Hepatocyte (in vitro differentiated cells): ENCODE results near the gene ISM1. TPM values are rescaled to one million over a fixed set of nuclear protein-coding genes. Genes with fewer than 3 reads are reported as not detected.
"Not testable (repeated sequence)": the region's sequence is repeated elsewhere in the genome, so short reads cannot be mapped to it uniquely, and the experiment has no call there.

Experiments
- DNase-seq: peaks from one replicate; pipeline ENCODE4 v3.0.0-alpha.2; 2016; ENCODE audit warnings: low spot score
- H2AFZ ChIP-seq: fragments of 200-600 bp; sonication (generic); 2 replicates; pipeline ENCODE4 v1.6.0; 2016; ENCODE audit warnings: antibody characterized with exemption, mild to moderate bottlenecking
- H3K27ac ChIP-seq: fragments of 200-600 bp; sonication (generic); 2 replicates; pipeline ENCODE4 v1.5.1; 2016; ENCODE audit warnings: mild to moderate bottlenecking
- H3K27me3 ChIP-seq: fragments of 200-600 bp; sonication (generic); 2 replicates; pipeline ENCODE4 v1.6.1; 2016
- H3K36me3 ChIP-seq: fragments of 200-600 bp; sonication (generic); replicated peaks from 2 replicates; pipeline ENCODE4 v1.5.1; 2016; ENCODE audit warnings: low read depth; ENCODE audit not compliant: insufficient read depth
- H3K4me1 ChIP-seq: fragments of 200-600 bp; sonication (generic); 2 replicates; pipeline ENCODE4 v1.5.1; 2016; ENCODE audit warnings: mild to moderate bottlenecking, moderate library complexity; ENCODE audit not compliant: insufficient read depth
- H3K4me2 ChIP-seq: fragments of 200-600 bp; sonication (generic); 2 replicates; pipeline ENCODE4 v1.6.0; 2016
- H3K4me3 ChIP-seq: fragments of 200-600 bp; sonication (generic); 2 replicates; pipeline ENCODE4 v1.5.1; 2016; ENCODE audit warnings: mild to moderate bottlenecking
- H3K79me2 ChIP-seq: fragments of 200-600 bp; sonication (generic); 2 replicates; pipeline ENCODE4 v1.6.0; 2017; ENCODE audit warnings: mild to moderate bottlenecking
- H3K9me2 ChIP-seq: fragments of 200-600 bp; sonication (generic); replicated peaks from 2 replicates; pipeline ENCODE4 v1.6.0; 2017; ENCODE audit warnings: mild to moderate bottlenecking; ENCODE audit not compliant: insufficient read depth
- H3K9me3 ChIP-seq: fragments of 200-600 bp; sonication (generic); 2 replicates; pipeline ENCODE4 v1.5.1; 2016; ENCODE audit warnings: low read depth, mild to moderate bottlenecking
- H4K20me1 ChIP-seq: fragments of 200-600 bp; sonication (generic); 2 replicates; pipeline ENCODE4 v1.6.0; 2016; ENCODE audit warnings: mild to moderate bottlenecking; ENCODE audit not compliant: insufficient read depth, poor library complexity, severe bottlenecking
- EZH2 ChIP-seq: fragments of 200-600 bp; sonication (generic); IDR thresholded peaks from 2 replicates; pipeline ENCODE4 v1.6.1; 2016; ENCODE audit warnings: antibody characterized with exemption, mild to moderate bottlenecking, borderline replicate concordance
- EZH2phosphoT487 ChIP-seq: fragments of 200-600 bp; sonication (generic); IDR thresholded peaks from one replicate; pipeline ENCODE4 v1.6.1; 2018; ENCODE audit warnings: antibody characterized with exemption, mild to moderate bottlenecking, low read depth, moderate library complexity; ENCODE audit not compliant: unreplicated experiment, severe bottlenecking
- WGBS: methylation state at CpG from one replicate; pipeline ENCODE4 v1.1.6; 2016; ENCODE audit warnings: low lambda C conversion rate; ENCODE audit errors: missing lambda C conversion rate; 5-methylcytosine and 5-hydroxymethylcytosine counted together
- polyA plus RNA-seq: library from polyadenylated mRNA; unstranded; fragments of >200 nt; fragmentation: Nextera tagmentation; extraction: Ambion mirVana; gene quantifications from 2 replicates; pipeline ENCODE4 v1.2.1, GENCODE V29; 2016
- total RNA-seq: library from RNA; depleted of rRNA; stranded (reverse); fragments of >200 nt; gene quantifications from 2 replicates; pipeline ENCODE4 v1.2.3, GENCODE V29; 2014
- TF ChIP-seq, protein P1 (sequence below): fragments of 200-600 bp; sonication (generic); IDR thresholded peaks from 2 replicates; pipeline ENCODE4 v1.5.1; 2016; ENCODE audit warnings: antibody characterized with exemption, mild to moderate bottlenecking; ENCODE audit not compliant: poor library complexity

The ISM1 gene
- total and polyA plus RNA-seq, 2 experiments from 2014 or later, result 0.76 to 1.7 TPM

DNA sequence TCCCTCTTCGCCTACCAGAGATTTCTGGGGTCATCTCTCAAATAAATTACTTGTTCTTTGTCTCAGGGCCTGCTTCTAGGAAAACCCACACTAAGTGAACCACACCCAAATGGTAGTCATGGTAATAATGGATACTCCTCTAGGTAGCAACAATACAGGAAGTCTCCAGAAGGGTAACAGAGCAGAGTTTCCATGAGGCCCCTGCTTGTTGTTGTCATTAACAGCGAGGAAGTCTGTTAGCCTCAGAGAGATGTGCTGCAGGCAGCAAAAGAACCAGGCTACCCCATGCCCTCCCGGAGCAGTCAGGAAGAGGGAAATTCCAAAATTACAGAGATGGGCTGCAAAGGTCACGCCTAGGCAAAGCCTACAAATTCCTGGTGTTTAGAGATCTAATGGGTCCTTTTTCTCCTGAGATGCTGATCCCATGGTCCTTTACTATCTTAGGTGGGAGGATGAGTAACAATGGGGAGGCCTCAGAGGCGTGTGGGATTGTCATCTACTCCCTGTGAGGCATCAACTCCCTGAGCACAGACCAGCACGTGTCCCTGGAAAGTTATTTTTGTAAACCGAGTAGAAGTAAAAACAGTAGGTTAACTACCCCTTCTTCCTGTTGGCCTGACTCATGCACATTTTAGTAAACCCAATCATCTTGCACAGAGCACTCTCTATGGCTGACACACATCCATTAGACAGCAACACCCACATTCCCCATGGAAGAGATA lies 10.1 kb downstream of the ISM1 start:
- no peaks in the 10 kb centered on the region for H3K9me2 ChIP-seq
- H3K9me3 ChIP-seq, result peaks cover 4% of the 10 kb centered on the region
- no peaks in the 10 kb centered on the region for H3K79me2 ChIP-seq
- no peak overlapping the region for H3K4me2 ChIP-seq
- no peak overlapping the region for H3K4me3 ChIP-seq
- H3K36me3 ChIP-seq, result no peaks in the 10 kb centered on the region
- TF ChIP-seq EZH2phosphoT487 (no peak), EZH2 (no peak)
- TF ChIP-seq, protein P1, sequence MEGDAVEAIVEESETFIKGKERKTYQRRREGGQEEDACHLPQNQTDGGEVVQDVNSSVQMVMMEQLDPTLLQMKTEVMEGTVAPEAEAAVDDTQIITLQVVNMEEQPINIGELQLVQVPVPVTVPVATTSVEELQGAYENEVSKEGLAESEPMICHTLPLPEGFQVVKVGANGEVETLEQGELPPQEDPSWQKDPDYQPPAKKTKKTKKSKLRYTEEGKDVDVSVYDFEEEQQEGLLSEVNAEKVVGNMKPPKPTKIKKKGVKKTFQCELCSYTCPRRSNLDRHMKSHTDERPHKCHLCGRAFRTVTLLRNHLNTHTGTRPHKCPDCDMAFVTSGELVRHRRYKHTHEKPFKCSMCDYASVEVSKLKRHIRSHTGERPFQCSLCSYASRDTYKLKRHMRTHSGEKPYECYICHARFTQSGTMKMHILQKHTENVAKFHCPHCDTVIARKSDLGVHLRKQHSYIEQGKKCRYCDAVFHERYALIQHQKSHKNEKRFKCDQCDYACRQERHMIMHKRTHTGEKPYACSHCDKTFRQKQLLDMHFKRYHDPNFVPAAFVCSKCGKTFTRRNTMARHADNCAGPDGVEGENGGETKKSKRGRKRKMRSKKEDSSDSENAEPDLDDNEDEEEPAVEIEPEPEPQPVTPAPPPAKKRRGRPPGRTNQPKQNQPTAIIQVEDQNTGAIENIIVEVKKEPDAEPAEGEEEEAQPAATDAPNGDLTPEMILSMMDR, result no peak
- no peaks in the 10 kb centered on the region for H4K20me1 ChIP-seq
- H3K4me1 ChIP-seq, result no peaks in the 10 kb centered on the region
- H3K27me3 ChIP-seq, result no peaks in the 10 kb centered on the region
- WGBS, result 86% methylated on average over 7 of the region's 7 CpGs
- no peak overlapping the region for H2AFZ ChIP-seq
- no peak for DNase-seq
- H3K27ac ChIP-seq, result no peak overlapping the region

DNA sequence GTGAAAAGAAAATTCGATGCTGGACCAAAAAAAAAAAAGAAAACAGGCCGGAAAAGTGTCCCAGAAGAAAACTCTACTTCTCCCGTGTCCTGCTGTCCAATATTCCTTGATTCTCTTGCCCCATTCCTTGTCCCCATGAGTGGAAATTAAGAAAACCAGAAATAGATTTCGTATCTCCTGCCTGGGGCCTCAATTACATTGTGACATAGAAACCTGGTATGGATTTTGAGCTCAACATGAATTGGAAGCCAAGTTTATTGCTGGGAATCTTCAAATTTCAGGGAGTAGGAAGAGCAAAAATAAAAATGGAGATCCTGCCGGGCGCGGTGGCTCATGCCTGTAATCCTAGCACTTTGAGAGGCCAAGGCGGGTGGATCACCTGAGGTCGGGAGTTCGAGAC lies 11.9 kb downstream of the ISM1 start:
- WGBS, result 84% methylated on average over 10 of the region's 10 CpGs
- H3K79me2 ChIP-seq, result no peaks in the 10 kb centered on the region
- H3K4me2 ChIP-seq, result no peak overlapping the region
- no peaks in the 10 kb centered on the region for H3K9me2 ChIP-seq
- TF ChIP-seq EZH2, result no peak
- no peak for TF ChIP-seq EZH2phosphoT487
- TF ChIP-seq, protein P1, result no peak
- no peaks in the 10 kb centered on the region for H4K20me1 ChIP-seq
- no peaks in the 10 kb centered on the region for H3K4me1 ChIP-seq
- no peaks in the 10 kb centered on the region for H3K27me3 ChIP-seq
- H3K9me3 ChIP-seq, result peaks cover 4% of the 10 kb centered on the region
- H2AFZ ChIP-seq, result no peak overlapping the region
- no peaks in the 10 kb centered on the region for H3K36me3 ChIP-seq
- no peak overlapping the region for H3K4me3 ChIP-seq
- H3K27ac ChIP-seq, result no peak overlapping the region
- DNase-seq, result no peak

- no peaks in the 10 kb centered on the region for H3K36me3 ChIP-seq
- H3K4me2 ChIP-seq, result no peak overlapping the region
- H4K20me1 ChIP-seq, result no peaks in the 10 kb centered on the region
- H3K4me3 ChIP-seq, result no peak overlapping the region
- whole genome bisulfite sequencing, result 83% methylated on average over 1 of the region's 1 CpG
- no peak for TF ChIP-seq EZH2phosphoT487
- no peak for TF ChIP-seq EZH2
- TF ChIP-seq, protein P1, result no peak
- H2AFZ ChIP-seq, result no peak overlapping the region
- no peak for DNase-seq
- no peaks in the 10 kb centered on the region for H3K9me2 ChIP-seq
- no peaks in the 10 kb centered on the region for H3K27me3 ChIP-seq
- no peaks in the 10 kb centered on the region for H3K9me3 ChIP-seq
- no peaks in the 10 kb centered on the region for H3K4me1 ChIP-seq
- no peak overlapping the region for H3K27ac ChIP-seq
- no peaks in the 10 kb centered on the region for H3K79me2 ChIP-seq
These were observed 13.9 kb downstream of the ISM1 start for GRCh38 chr20:13234961-13235360.

GRCh38 chr20:13236360-13236759 lies 15.3 kb downstream of the ISM1 start:
- not testable (repeated sequence) for H3K27me3 ChIP-seq, H3K4me1 ChIP-seq, H4K20me1 ChIP-seq, H3K9me3 ChIP-seq, H3K36me3 ChIP-seq, H3K27ac ChIP-seq, H3K9me2 ChIP-seq, H3K79me2 ChIP-seq, DNase-seq, H2AFZ ChIP-seq, H3K4me2 ChIP-seq, H3K4me3 ChIP-seq
- WGBS, result 90% methylated on average over 2 of the region's 2 CpGs
